Posterior vena cava (tissue), 2 donors: ENCODE data around the gene METTL25B. TPM values are rescaled to one million over a fixed set of nuclear protein-coding genes. Genes with fewer than 3 reads are reported as not detected.

Experiments used
- total RNA-seq, 2 donors: library from RNA; stranded (reverse); fragmentation: NEBNext Ultra II Directional; extraction: Animal tissue kit (Norgen Biotek cat#: 25700); gene quantifications; one replicate each; pipeline ENCODE4 v1.2.1, GENCODE V29; 2021
- donor health status: DM: yes; HTN: yes; CAD: no.
- donor health status: DM: yes; HTN: yes; CAD: no.

The METTL25B gene
- total RNA-seq, 2 donors from 2014 or later: 19.6 to 21.6 TPM

Other genes with a start within 250 kb of the METTL25B start
- gene MEF2D, start 227.7 kb upstream of the METTL25B start, total RNA-seq: 100 to 1,000 TPM in 1 of 2 donors, 10 to 100 TPM in 1; 77.5 to 102 TPM
- under 1 TPM; 0.43 to 0.79 TPM for gene IQGAP3, start 155.9 kb upstream of the METTL25B start, total RNA-seq
- not detected for gene TTC24, start 148.7 kb upstream of the METTL25B start, total RNA-seq
- 10 to 100 TPM; 62.5 to 82.1 TPM for gene NAXE, start 136.7 kb upstream of the METTL25B start, total RNA-seq
- 10 to 100 TPM; 28.3 to 37.7 TPM for gene GPATCH4, start 127.0 kb upstream of the METTL25B start, total RNA-seq
- 1 to 10 TPM; 4.4 to 8.7 TPM for gene HAPLN2, start 109.1 kb upstream of the METTL25B start, total RNA-seq
- gene BCAN, start 86.4 kb upstream of the METTL25B start, total RNA-seq: under 1 TPM; 0.29 to 0.60 TPM
- 100 to 1,000 TPM in 1 of 2 donors, 10 to 100 TPM in 1; 100.0 to 142 TPM for gene NES, start 51.1 kb upstream of the METTL25B start, total RNA-seq
- gene CRABP2, start 22.9 kb upstream of the METTL25B start, total RNA-seq: 10 to 100 TPM in 1 of 2 donors, 1 to 10 TPM in 1; 9.2 to 20.9 TPM
- 10 to 100 TPM; 17.3 to 20.3 TPM for gene ISG20L2, start 297 bp downstream of the METTL25B start, total RNA-seq
- 10 to 100 TPM; 60.5 to 63.7 TPM for gene MRPL24, start 12.6 kb downstream of the METTL25B start, total RNA-seq
- gene HDGF, start 23.2 kb downstream of the METTL25B start, total RNA-seq: 100 to 1,000 TPM; 101 to 126 TPM
- gene PRCC, start 39.1 kb downstream of the METTL25B start, total RNA-seq: 10 to 100 TPM; 44.3 to 48.6 TPM
- gene SH2D2A, start 88.4 kb downstream of the METTL25B start, total RNA-seq: 1 to 10 TPM; 3.2 to 3.4 TPM
- gene INSRR, start 130.6 kb downstream of the METTL25B start, total RNA-seq: under 1 TPM; 0.19 to 0.23 TPM
- gene NTRK1, start 132.4 kb downstream of the METTL25B start, total RNA-seq: 1 to 10 TPM; 3.5 to 3.9 TPM
- gene PEAR1, start 165.2 kb downstream of the METTL25B start, total RNA-seq: 10 to 100 TPM; 14.5 to 14.6 TPM
- not detected for gene LRRC71, start 192.2 kb downstream of the METTL25B start, total RNA-seq